Endothelial cell of umbilical vein (primary cell): Measurements from ENCODE around the gene HCRTR2. TPM values are rescaled to one million over a fixed set of nuclear protein-coding genes. Genes with fewer than 3 reads are reported as not detected.

Experiments
- BruUV-seq: library from RNA; stranded (reverse); fragments of 400-500 nt; replicated peaks from 2 replicates; lab custom pipeline; 2021; lab: Mats Ljungman, UMichigan
- CTCF ChIA-PET: fragments of 300-600, 350-600 bp; sonication (Branson Sonifier 250); formaldehyde crosslinking; loops from one replicate; lab custom pipeline; 2021; ENCODE audit warnings: antibody characterized with exemption, inconsistent platforms; lab: Charles Lee
- POLR2A ChIA-PET: fragments of 300-600, 350-600 bp; sonication (Branson Sonifier 250); formaldehyde crosslinking; loops from one replicate; lab custom pipeline; 2021; ENCODE audit warnings: antibody characterized with exemption, inconsistent platforms; lab: Charles Lee
- DNase-seq: peaks from one replicate; pipeline ENCODE4 v3.0.0-alpha.2; 2011; ENCODE audit warnings: low read depth, low spot score
- FAIRE-seq: peaks from 2 replicates; lab custom pipeline; 2011; peaks lifted over from hg19 to GRCh38; lab: Jason Lieb, UNC
- H2AFZ ChIP-seq: 2 replicates; pipeline ENCODE4 v1.6.0; 2012; ENCODE audit warnings: low read depth, low read length, control low read depth, inconsistent platforms
- H3K27ac ChIP-seq: 2 replicates; pipeline ENCODE4 v1.5.1; 2011; ENCODE audit warnings: low read depth, mild to moderate bottlenecking, control low read depth, low read length, moderate library complexity; ENCODE audit not compliant: insufficient read depth
- H3K27me3 ChIP-seq, 2 experiments: 2 replicates each; pipeline versions ENCODE4 v1.6.0 to v1.6.1; 2011; ENCODE audit warnings: low read length in 2 of 2, mixed read lengths in 1 of 2; ENCODE audit not compliant: control insufficient read depth in 2 of 2, insufficient read depth in 2 of 2
- H3K36me3 ChIP-seq, 2 experiments: 2 replicates in 1 of 2; 3 replicates in 1 of 2; pipeline ENCODE4 v1.5.1; 2011; ENCODE audit warnings: low read length in 2 of 2, mild to moderate bottlenecking in 1 of 2, moderate library complexity in 1 of 2; ENCODE audit not compliant: control insufficient read depth in 2 of 2, insufficient read depth in 2 of 2; ENCODE audit errors: extremely low read depth in 1 of 2
- H3K4me1 ChIP-seq: 3 replicates; pipeline ENCODE4 v1.5.1; 2011; ENCODE audit warnings: mild to moderate bottlenecking, low read length; ENCODE audit not compliant: control insufficient read depth, insufficient read depth; ENCODE audit errors: extremely low read depth
- H3K4me2 ChIP-seq: 2 replicates; pipeline ENCODE4 v1.6.1; 2011; ENCODE audit warnings: low read length, control low read depth, mixed read lengths; ENCODE audit not compliant: insufficient read depth
- H3K4me3 ChIP-seq, 3 experiments: fragments of 200-600 bp in 1 of 3; sonication (generic), shearing (Covaris generic) in 1 of 3; replicated peaks in 1 of 3; 2 replicates each; pipeline ENCODE4 v1.5.1; 2011 to 2016; ENCODE audit warnings: control low read depth in 3 of 3, low read length in 3 of 3, mild to moderate bottlenecking in 2 of 3, inconsistent platforms in 1 of 3, low read depth in 1 of 3, moderate library complexity in 1 of 3; ENCODE audit not compliant: insufficient read depth in 1 of 3
- H3K79me2 ChIP-seq: 2 replicates; pipeline ENCODE4 v1.6.0; 2012; ENCODE audit warnings: low read length, inconsistent platforms; ENCODE audit not compliant: control insufficient read depth, insufficient read depth
- H3K9ac ChIP-seq: replicated peaks from 2 replicates; pipeline ENCODE3; 2011; ENCODE audit warnings: low read length, control low read depth; ENCODE audit not compliant: insufficient read depth; ENCODE audit errors: extremely low read depth
- H3K9me1 ChIP-seq: replicated peaks from 3 replicates; pipeline ENCODE4 v1.6.0; 2011; ENCODE audit warnings: mild to moderate bottlenecking, low read length; ENCODE audit not compliant: control insufficient read depth, insufficient read depth; ENCODE audit errors: extremely low read depth
- H3K9me3 ChIP-seq: replicated peaks from 2 replicates; pipeline ENCODE4 v1.5.1; 2012; ENCODE audit warnings: low read length, inconsistent platforms; ENCODE audit not compliant: control insufficient read depth, insufficient read depth
- H4K20me1 ChIP-seq: replicated peaks from 2 replicates; pipeline ENCODE3; 2011; ENCODE audit warnings: mild to moderate bottlenecking, low read length; ENCODE audit not compliant: control insufficient read depth, insufficient read depth; ENCODE audit errors: extremely low read depth
- EZH2 ChIP-seq: IDR thresholded peaks from 2 replicates; pipeline ENCODE4 v1.6.1; 2012; ENCODE audit warnings: borderline replicate concordance, low read depth, mild to moderate bottlenecking, moderate library complexity, low read length, inconsistent platforms; ENCODE audit not compliant: severe bottlenecking
- FOS ChIP-seq: IDR thresholded peaks from 2 replicates; pipeline ENCODE4 v1.6.1; 2011; ENCODE audit warnings: mild to moderate bottlenecking, low read length, moderate library complexity, borderline replicate concordance; ENCODE audit not compliant: insufficient read depth
- GATA2 ChIP-seq: IDR thresholded peaks from 2 replicates; pipeline ENCODE4 v1.7.0; 2011; ENCODE audit warnings: low read depth, mild to moderate bottlenecking, moderate library complexity, mixed read lengths, low read length; ENCODE audit not compliant: insufficient read length, insufficient read depth
- JUN ChIP-seq: IDR thresholded peaks from 2 replicates; pipeline ENCODE4 v1.6.1; 2011; ENCODE audit warnings: borderline replicate concordance, low read depth; ENCODE audit not compliant: insufficient read length, insufficient read depth
- MYC ChIP-seq: IDR thresholded peaks from one replicate; pipeline ENCODE4 v1.6.1; 2011; ENCODE audit warnings: mild to moderate bottlenecking, low read depth, low read length
- POLR2A ChIP-seq: IDR thresholded peaks from 2 replicates; pipeline ENCODE4 v1.6.1; 2012; ENCODE audit warnings: low read depth, mild to moderate bottlenecking, control low read depth, low read length
- POLR2AphosphoS5 ChIP-seq: IDR thresholded peaks from 2 replicates; pipeline ENCODE4 v1.6.1; 2012; ENCODE audit warnings: low read depth, mild to moderate bottlenecking, control low read depth, low read length, moderate library complexity; ENCODE audit not compliant: insufficient read depth
- dilution Hi-C: fragments of 300-500 bp; cut with MboI; formaldehyde crosslinking; loops from one replicate; pipeline ENCODE4 v1.15.0; 2019; ENCODE audit warnings: low sequenced_read_pairs; ENCODE audit not compliant: extremely low pct_ligation_motif_present
- intact Hi-C: fragments of 100-400 bp; cut with micrococcal nuclease; formaldehyde crosslinking; loops from one replicate; pipeline ENCODE4 v1.10.0; 2022
- polyA plus RNA-seq, 4 experiments: library from polyadenylated mRNA; depleted of rRNA in 3 of 4; stranded (reverse) in 3 of 4; unstranded in 1 of 4; fragments of >200 nt; gene quantifications; 2 replicates each; pipeline versions ENCODE4 v1.2.1 to v1.2.3, GENCODE V29; 2011 to 2012; ENCODE audit warnings: missing spikeins in 1 of 4
- total RNA-seq: library from RNA; stranded (reverse); gene quantifications from 2 replicates; pipeline ENCODE4 v1.2.3, GENCODE V29; 2021
- TF ChIP-seq, protein P1 (sequence below), 2 donors: IDR thresholded peaks; 1 replicate in 1 of 2; 2 replicates in 1 of 2; pipeline ENCODE4 v1.5.1; 2011; ENCODE audit warnings: low read length in 2 of 2, mild to moderate bottlenecking in 2 of 2, moderate library complexity in 2 of 2, control low read depth in 1 of 2, inconsistent platforms in 1 of 2, low read depth in 1 of 2; ENCODE audit not compliant: insufficient read depth in 1 of 2; ENCODE audit errors: extremely low read depth in 1 of 2
- TF ChIP-seq, protein P2 (sequence below): IDR thresholded peaks from 2 replicates; pipeline ENCODE4 v1.6.1; 2011; ENCODE audit not compliant: insufficient read depth, insufficient read length

Gene HCRTR2
- total and polyA plus RNA-seq, 2 donors (not counting 3 experiments of a cell fraction or from before 2014, with no cell fraction given): not detected

GRCh38 chr6:55220961-55221360, 46.6 kb downstream of the HCRTR2 start:
- Histone ChIP-seq H2AFZ (no peak overlapping the region), H3K9me3 (no peaks in the 10 kb centered on the region), H3K4me1 (no peaks in the 10 kb centered on the region), H3K9ac (no peak overlapping the region), H3K4me3 (no peak overlapping the region), H3K36me3 (no peaks in the 10 kb centered on the region), H3K9me1 (no peaks in the 10 kb centered on the region), H3K79me2 (no peaks in the 10 kb centered on the region), H3K27me3 (no peaks in the 10 kb centered on the region), H3K27ac (no peak overlapping the region), H4K20me1 (no peaks in the 10 kb centered on the region), H3K4me2 (no peak overlapping the region)
- dilution Hi-C loops: no loop called here
- intact Hi-C loops: no loop called here
- ChIA-PET POLR2A (no interaction called here), CTCF (no interaction called here)
- TF ChIP-seq MYC: no peak
- TF ChIP-seq, protein P1, sequence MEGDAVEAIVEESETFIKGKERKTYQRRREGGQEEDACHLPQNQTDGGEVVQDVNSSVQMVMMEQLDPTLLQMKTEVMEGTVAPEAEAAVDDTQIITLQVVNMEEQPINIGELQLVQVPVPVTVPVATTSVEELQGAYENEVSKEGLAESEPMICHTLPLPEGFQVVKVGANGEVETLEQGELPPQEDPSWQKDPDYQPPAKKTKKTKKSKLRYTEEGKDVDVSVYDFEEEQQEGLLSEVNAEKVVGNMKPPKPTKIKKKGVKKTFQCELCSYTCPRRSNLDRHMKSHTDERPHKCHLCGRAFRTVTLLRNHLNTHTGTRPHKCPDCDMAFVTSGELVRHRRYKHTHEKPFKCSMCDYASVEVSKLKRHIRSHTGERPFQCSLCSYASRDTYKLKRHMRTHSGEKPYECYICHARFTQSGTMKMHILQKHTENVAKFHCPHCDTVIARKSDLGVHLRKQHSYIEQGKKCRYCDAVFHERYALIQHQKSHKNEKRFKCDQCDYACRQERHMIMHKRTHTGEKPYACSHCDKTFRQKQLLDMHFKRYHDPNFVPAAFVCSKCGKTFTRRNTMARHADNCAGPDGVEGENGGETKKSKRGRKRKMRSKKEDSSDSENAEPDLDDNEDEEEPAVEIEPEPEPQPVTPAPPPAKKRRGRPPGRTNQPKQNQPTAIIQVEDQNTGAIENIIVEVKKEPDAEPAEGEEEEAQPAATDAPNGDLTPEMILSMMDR (IDR thresholded peaks at IDR 0.05; ENCODE audit: extremely low read depth in 1 of 2, insufficient read depth in 1 of 2, low read depth in 1 of 2, low read length in 2 of 2): no peak
- no peak for TF ChIP-seq EZH2
- no peak for TF ChIP-seq POLR2AphosphoS5
- TF ChIP-seq FOS: no peak
- no peak for TF ChIP-seq POLR2A
- TF ChIP-seq, protein P2, sequence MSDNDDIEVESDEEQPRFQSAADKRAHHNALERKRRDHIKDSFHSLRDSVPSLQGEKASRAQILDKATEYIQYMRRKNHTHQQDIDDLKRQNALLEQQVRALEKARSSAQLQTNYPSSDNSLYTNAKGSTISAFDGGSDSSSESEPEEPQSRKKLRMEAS: no peak
- no peak for TF ChIP-seq GATA2
- no peak for TF ChIP-seq JUN
- DNase-seq (no peak), FAIRE-seq (no peak)
- BruUV-seq: no TSS peak
